ENCODE results near the gene GPC2. TPM values are rescaled to one million over a fixed set of nuclear protein-coding genes. Genes with fewer than 3 reads are reported as not detected.
"Not testable (repeated sequence)": the region's sequence is repeated elsewhere in the genome, so short reads cannot be mapped to it uniquely, and the experiment has no call there.

The GPC2 gene
- total RNA-seq, 1 experiment from 2014 or later, result 23.3 TPM

- Histone ChIP-seq H3K27me3 (replicated peaks; ENCODE audit: insufficient read depth, low read depth, low read length, poor library complexity) (no peaks in the 10 kb centered on the region), H3K36me3 (ENCODE audit: insufficient read depth, low read length, poor library complexity, severe bottlenecking) (no peaks in the 10 kb centered on the region), H3K9me3 (ENCODE audit: low read depth, low read length, poor library complexity, severe bottlenecking) (no peaks in the 10 kb centered on the region), H3K27ac (ENCODE audit: low read depth, low read length, poor library complexity, severe bottlenecking) (no peak overlapping the region), H3K4me3 (ENCODE audit: low read depth, low read length, poor library complexity, severe bottlenecking) (no peak overlapping the region), H3K4me1 (ENCODE audit: insufficient read depth, low read length, poor library complexity, severe bottlenecking) (peaks cover 5% of the 10 kb centered on the region)
- BruUV-seq (replicated peaks), result no TSS peak
- CTCF ChIA-PET, result interaction anchor here (0.6 to 1.2 kb wide), 4 partner anchors 23 to 276 kb away, joined by 3 to 9 read pairs (median 4); partner anchors contain the start of gene TRAPPC14
- POLR2A ChIA-PET (ENCODE audit: low non-redundant PET), result no interaction called here
- intact Hi-C loops (cut with micrococcal nuclease; ENCODE audit: unreplicated experiment), result loop anchor here (2.0 to 5.0 kb wide), 4 partner anchors 85 to 275 kb away; partner anchors contain the start of gene AZGP1
- no peak for DNase-seq (ENCODE audit: low spot score)
- TF ChIP-seq CTCF (conservative IDR thresholded peaks at IDR 0.05; ENCODE audit: low read depth, low read length), result no peak
- TF ChIP-seq EZH2 (IDR thresholded peaks at IDR 0.05; ENCODE audit: borderline replicate concordance, low read depth, low read length, poor library complexity, severe bottlenecking), result no peak
These were observed 45.1 kb downstream of the GPC2 start for GRCh38 chr7:100132126-100132525.

GRCh38 chr7:100130608-100131453 lies 46.4 kb downstream of the GPC2 start:
- Histone ChIP-seq H3K27ac (ENCODE audit: low read depth, low read length, poor library complexity, severe bottlenecking) (no peak overlapping the region), H3K36me3 (ENCODE audit: insufficient read depth, low read length, poor library complexity, severe bottlenecking) (no peaks in the 10 kb centered on the region), H3K4me3 (ENCODE audit: low read depth, low read length, poor library complexity, severe bottlenecking) (peak overlapping the region; percentile 25), H3K9me3 (ENCODE audit: low read depth, low read length, poor library complexity, severe bottlenecking) (no peaks in the 10 kb centered on the region), H3K27me3 (replicated peaks; ENCODE audit: insufficient read depth, low read depth, low read length, poor library complexity) (no peaks in the 10 kb centered on the region), H3K4me1 (ENCODE audit: insufficient read depth, low read length, poor library complexity, severe bottlenecking) (peaks cover 10% of the 10 kb centered on the region)
- ChIA-PET POLR2A (ENCODE audit: low non-redundant PET) (no interaction called here), CTCF (no interaction called here)
- no TSS peak for BruUV-seq (replicated peaks)
- TF ChIP-seq EZH2 (IDR thresholded peaks at IDR 0.05; ENCODE audit: borderline replicate concordance, low read depth, low read length, poor library complexity, severe bottlenecking) (no peak), CTCF (conservative IDR thresholded peaks at IDR 0.05; ENCODE audit: low read depth, low read length) (peak; percentile 88)
- peak; percentile 77 for DNase-seq (ENCODE audit: low spot score)
- intact Hi-C loops (cut with micrococcal nuclease; ENCODE audit: unreplicated experiment), result loop anchor here (5.0 kb wide), 3 partner anchors 139 to 276 kb away; partner anchors contain the start of gene AZGP1

- DNase-seq (ENCODE audit: low spot score); H3K4me3 ChIP-seq (ENCODE audit: low read depth, low read length, poor library complexity, severe bottlenecking); H3K9me3 ChIP-seq (ENCODE audit: low read depth, low read length, poor library complexity, severe bottlenecking); H3K27ac ChIP-seq (ENCODE audit: low read depth, low read length, poor library complexity, severe bottlenecking); H3K27me3 ChIP-seq (replicated peaks; ENCODE audit: insufficient read depth, low read depth, low read length, poor library complexity); POLR2A ChIA-PET (ENCODE audit: low non-redundant PET); BruUV-seq (replicated peaks); H3K36me3 ChIP-seq (ENCODE audit: insufficient read depth, low read length, poor library complexity, severe bottlenecking); CTCF ChIA-PET: not testable (repeated sequence)
- peaks cover 10% of the 10 kb centered on the region for H3K4me1 ChIP-seq (ENCODE audit: insufficient read depth, low read length, poor library complexity, severe bottlenecking)
- intact Hi-C loops (cut with micrococcal nuclease; ENCODE audit: unreplicated experiment), result loop anchor here (5.0 kb wide), 3 partner anchors 138 to 277 kb away; partner anchors contain the start of gene AZGP1
These were observed 47.0 kb downstream of the GPC2 start for GRCh38 chr7:100130220-100130607.

Measured in A673 (cell line).